Glutamatergic neuron (in vitro differentiated cells): ENCODE data around the gene OR4D2. TPM values are rescaled to one million over a fixed set of nuclear protein-coding genes. Genes with fewer than 3 reads are reported as not detected.

ENCODE experiments used
- DNase-seq: peaks from one replicate; pipeline ENCODE4 v3.0.0; 2022
- H3K27ac Mint-ChIP-seq: one replicate; pipeline ENCODE4 v1.8.0; 2020; ENCODE audit warnings: mild to moderate bottlenecking, mixed read lengths, inconsistent platforms; ENCODE audit not compliant: unreplicated experiment
- H3K27me3 Mint-ChIP-seq: one replicate; pipeline ENCODE4 v1.8.0; 2020; ENCODE audit warnings: mild to moderate bottlenecking, moderate library complexity, mixed read lengths, inconsistent platforms; ENCODE audit not compliant: unreplicated experiment
- H3K36me3 Mint-ChIP-seq: one replicate; pipeline ENCODE4 v1.8.0; 2020; ENCODE audit warnings: mild to moderate bottlenecking, mixed read lengths, inconsistent platforms; ENCODE audit not compliant: unreplicated experiment
- H3K4me1 Mint-ChIP-seq: one replicate; pipeline ENCODE4 v1.8.0; 2020; ENCODE audit warnings: mild to moderate bottlenecking, low read depth, mixed read lengths, inconsistent platforms; ENCODE audit not compliant: unreplicated experiment
- H3K4me3 Mint-ChIP-seq: one replicate; pipeline ENCODE4 v1.8.0; 2020; ENCODE audit warnings: mild to moderate bottlenecking, mixed read lengths, inconsistent platforms; ENCODE audit not compliant: unreplicated experiment
- H3K9me3 Mint-ChIP-seq: one replicate; pipeline ENCODE4 v1.8.0; 2020; ENCODE audit warnings: mild to moderate bottlenecking, moderate library complexity, mixed read lengths, inconsistent platforms; ENCODE audit not compliant: unreplicated experiment
- total RNA-seq: library from RNA; stranded (reverse); fragmentation: NEBNext Ultra II Directional; extraction: Animal tissue kit (Norgen Biotek cat#: 25700); gene quantifications from one replicate; pipeline ENCODE4 v1.2.1, GENCODE V29; 2021; ENCODE audit not compliant: unreplicated experiment
- TF ChIP-seq, protein P1 (sequence below): fragments of 200-600 bp; sonication (generic); IDR thresholded peaks from one replicate; pipeline ENCODE4 v1.5.0; 2021; ENCODE audit not compliant: partially characterized antibody, unreplicated experiment

The OR4D2 gene
- total RNA-seq, 1 donor from 2014 or later, result not detected

DNA sequence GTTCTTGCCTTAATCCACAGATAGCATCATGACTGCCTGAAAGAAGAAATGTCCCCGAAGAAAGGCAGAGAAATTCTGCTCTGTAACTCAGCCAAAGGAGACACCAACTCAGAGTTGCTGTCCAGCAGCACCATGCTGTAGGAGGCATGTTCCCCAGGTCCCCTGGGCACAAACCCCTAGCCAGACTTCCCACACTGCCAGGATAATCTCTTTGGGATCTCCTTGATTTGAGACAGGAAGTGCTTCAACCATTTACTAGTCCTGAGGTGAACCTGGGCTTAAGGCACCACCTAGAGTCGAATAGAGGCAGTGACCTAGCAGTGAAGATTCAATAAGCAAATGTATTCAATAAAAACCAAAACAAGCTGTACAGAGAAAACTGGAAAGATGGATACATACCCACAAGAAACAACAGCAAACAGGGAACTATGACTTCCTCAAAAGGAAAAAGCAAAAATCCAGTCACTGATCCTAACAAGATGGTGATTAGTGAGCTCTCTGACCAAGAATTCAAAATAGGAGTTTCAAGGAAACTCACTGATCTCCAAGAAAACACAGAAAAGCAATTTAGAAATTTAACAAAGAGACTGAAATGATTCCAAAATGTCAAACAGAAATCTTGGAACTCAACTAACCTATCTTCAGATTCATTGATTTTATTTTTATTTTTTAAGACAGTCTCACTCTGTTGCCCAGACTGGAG lies 5.7 kb downstream of the OR4D2 start:
- TF ChIP-seq, protein P1, sequence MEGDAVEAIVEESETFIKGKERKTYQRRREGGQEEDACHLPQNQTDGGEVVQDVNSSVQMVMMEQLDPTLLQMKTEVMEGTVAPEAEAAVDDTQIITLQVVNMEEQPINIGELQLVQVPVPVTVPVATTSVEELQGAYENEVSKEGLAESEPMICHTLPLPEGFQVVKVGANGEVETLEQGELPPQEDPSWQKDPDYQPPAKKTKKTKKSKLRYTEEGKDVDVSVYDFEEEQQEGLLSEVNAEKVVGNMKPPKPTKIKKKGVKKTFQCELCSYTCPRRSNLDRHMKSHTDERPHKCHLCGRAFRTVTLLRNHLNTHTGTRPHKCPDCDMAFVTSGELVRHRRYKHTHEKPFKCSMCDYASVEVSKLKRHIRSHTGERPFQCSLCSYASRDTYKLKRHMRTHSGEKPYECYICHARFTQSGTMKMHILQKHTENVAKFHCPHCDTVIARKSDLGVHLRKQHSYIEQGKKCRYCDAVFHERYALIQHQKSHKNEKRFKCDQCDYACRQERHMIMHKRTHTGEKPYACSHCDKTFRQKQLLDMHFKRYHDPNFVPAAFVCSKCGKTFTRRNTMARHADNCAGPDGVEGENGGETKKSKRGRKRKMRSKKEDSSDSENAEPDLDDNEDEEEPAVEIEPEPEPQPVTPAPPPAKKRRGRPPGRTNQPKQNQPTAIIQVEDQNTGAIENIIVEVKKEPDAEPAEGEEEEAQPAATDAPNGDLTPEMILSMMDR, result no peak
- H3K4me3 Mint-ChIP-seq, result no peak overlapping the region
- no peak for DNase-seq
- no peaks in the 10 kb centered on the region for H3K9me3 Mint-ChIP-seq
- no peaks in the 10 kb centered on the region for H3K4me1 Mint-ChIP-seq
- H3K27ac Mint-ChIP-seq, result no peak overlapping the region
- no peaks in the 10 kb centered on the region for H3K36me3 Mint-ChIP-seq
- H3K27me3 Mint-ChIP-seq, result peaks cover 2% of the 10 kb centered on the region

- H3K27ac Mint-ChIP-seq, result no peak overlapping the region
- DNase-seq, result no peak
- H3K27me3 Mint-ChIP-seq, result no peaks in the 10 kb centered on the region
- no peaks in the 10 kb centered on the region for H3K9me3 Mint-ChIP-seq
- no peaks in the 10 kb centered on the region for H3K4me1 Mint-ChIP-seq
- no peaks in the 10 kb centered on the region for H3K36me3 Mint-ChIP-seq
- TF ChIP-seq, protein P1, result no peak
- H3K4me3 Mint-ChIP-seq, result no peak overlapping the region
Measured at GRCh38 chr17:58174871-58175270, 8.1 kb downstream of the OR4D2 start.

GRCh38 chr17:58176200-58176599 lies 9.4 kb downstream of the OR4D2 start:
- Mint-ChIP-seq H3K27ac (no peak overlapping the region), H3K27me3 (no peaks in the 10 kb centered on the region), H3K4me3 (no peak overlapping the region), H3K36me3 (no peaks in the 10 kb centered on the region), H3K9me3 (no peaks in the 10 kb centered on the region), H3K4me1 (no peaks in the 10 kb centered on the region)
- TF ChIP-seq, protein P1, result no peak
- DNase-seq, result no peak

DNA sequence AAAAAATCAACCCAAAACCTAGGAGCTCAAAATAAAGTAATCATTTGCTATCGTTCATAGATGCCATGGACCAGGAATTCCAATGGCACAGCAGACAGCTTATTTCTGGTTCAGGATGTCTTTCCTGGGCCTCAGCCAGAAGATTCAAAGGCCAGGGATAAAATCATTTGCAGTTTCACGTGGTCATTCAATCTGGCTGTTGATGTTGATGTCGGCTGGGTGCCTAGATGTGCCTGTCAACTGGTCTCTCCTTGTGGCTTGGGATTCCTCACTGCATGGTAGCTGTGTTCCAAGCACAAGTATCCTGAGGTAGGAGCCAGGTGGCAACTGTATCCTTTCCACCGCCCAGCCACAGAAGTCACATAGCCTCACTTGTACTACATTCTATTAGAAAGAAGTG lies 15.0 kb downstream of the OR4D2 start:
- DNase-seq, result no peak
- no peaks in the 10 kb centered on the region for H3K4me1 Mint-ChIP-seq
- no peaks in the 10 kb centered on the region for H3K36me3 Mint-ChIP-seq
- H3K9me3 Mint-ChIP-seq, result peaks cover 4% of the 10 kb centered on the region
- H3K27ac Mint-ChIP-seq, result no peak overlapping the region
- no peak overlapping the region for H3K4me3 Mint-ChIP-seq
- TF ChIP-seq, protein P1, result no peak
- H3K27me3 Mint-ChIP-seq, result peaks cover 2% of the 10 kb centered on the region

GRCh38 chr17:58183514-58183913 lies 16.7 kb downstream of the OR4D2 start:
- H3K4me1 Mint-ChIP-seq, result no peaks in the 10 kb centered on the region

More at GRCh38 chr17:58183514-58183913, 16.7 kb downstream of the OR4D2 start:
- TF ChIP-seq, protein P1, result no peak
- Mint-ChIP-seq H3K4me3 (no peak overlapping the region), H3K27me3 (peaks cover 2% of the 10 kb centered on the region), H3K36me3 (no peaks in the 10 kb centered on the region), H3K27ac (no peak overlapping the region), H3K9me3 (peaks cover 6% of the 10 kb centered on the region)
- DNase-seq, result no peak
